HEK293T (cell line): ENCODE data around the gene DISP3.

Source experiments
- CTCF ChIA-PET: fragments of 350-600 bp; formaldehyde crosslinking; extraction: SDS; loops from one replicate; lab custom pipeline; 2021; ENCODE audit warnings: antibody characterized with exemption, inconsistent platforms; lab: Yijun Ruan, JAX
- POLR2A ChIA-PET: fragments of 350-600 bp; formaldehyde crosslinking; extraction: SDS; loops from one replicate; lab custom pipeline; 2020; ENCODE audit warnings: antibody characterized with exemption, inconsistent platforms; lab: Yijun Ruan, JAX
- DNase-seq: peaks from one replicate; pipeline ENCODE4 v3.0.0; 2012; ENCODE audit warnings: mixed read lengths; ENCODE audit errors: extremely low spot score
- ARNT ChIP-seq: fragments of 450-650 bp; IDR thresholded peaks from 2 replicates; pipeline ENCODE4 v1.6.1; 2017; ENCODE audit warnings: mild to moderate bottlenecking
- BHLHE40 ChIP-seq: fragments of 450-650 bp; IDR thresholded peaks from 2 replicates; pipeline ENCODE4 v1.6.1; 2016; ENCODE audit warnings: mild to moderate bottlenecking, moderate library complexity, borderline replicate concordance
- CTBP1 ChIP-seq: fragments of 450-650 bp; IDR thresholded peaks from 2 replicates; pipeline ENCODE4 v1.6.1; 2016; ENCODE audit warnings: borderline replicate concordance
- ELF4 ChIP-seq: fragments of 450-650 bp; IDR thresholded peaks from 2 replicates; pipeline ENCODE4 v1.6.1; 2017; ENCODE audit warnings: antibody characterized with exemption
- FOXA1 ChIP-seq: fragments of 450-650 bp; IDR thresholded peaks from 2 replicates; pipeline ENCODE4 v1.6.1; 2016; ENCODE audit warnings: mild to moderate bottlenecking
- FOXK2 ChIP-seq: fragments of 450-650 bp; IDR thresholded peaks from 2 replicates; pipeline ENCODE4 v1.6.1; 2016; ENCODE audit warnings: mild to moderate bottlenecking
- FOXM1 ChIP-seq: fragments of 450-650 bp; IDR thresholded peaks from 2 replicates; pipeline ENCODE4 v1.6.1; 2017; ENCODE audit warnings: mild to moderate bottlenecking, borderline replicate concordance
- HDGF ChIP-seq: fragments of 450-650 bp; IDR thresholded peaks from 2 replicates; pipeline ENCODE4 v1.6.1; 2017; ENCODE audit warnings: antibody characterized with exemption, borderline replicate concordance
- L3MBTL2 ChIP-seq: fragments of 450-650 bp; conservative IDR thresholded peaks from 2 replicates; pipeline ENCODE4 v1.6.1; 2016; ENCODE audit warnings: mild to moderate bottlenecking
- LEF1 ChIP-seq: fragments of 450-650 bp; IDR thresholded peaks from 2 replicates; pipeline ENCODE4 v1.6.1; 2017; ENCODE audit warnings: mild to moderate bottlenecking, borderline replicate concordance
- NFRKB ChIP-seq: fragments of 450-650 bp; IDR thresholded peaks from 2 replicates; pipeline ENCODE4 v1.6.1; 2016; ENCODE audit warnings: mild to moderate bottlenecking, moderate library complexity
- PKNOX1 ChIP-seq: fragments of 450-650 bp; IDR thresholded peaks from 2 replicates; pipeline ENCODE4 v1.6.1; 2016
- SP1 ChIP-seq: fragments of 450-650 bp; IDR thresholded peaks from 2 replicates; pipeline ENCODE4 v1.6.1; 2017
- SUZ12 ChIP-seq: fragments of 450-650 bp; IDR thresholded peaks from 2 replicates; pipeline ENCODE4 v1.6.1; 2016; ENCODE audit warnings: mild to moderate bottlenecking
- TARDBP ChIP-seq: fragments of 450-650 bp; IDR thresholded peaks from 2 replicates; pipeline ENCODE4 v1.6.1; 2016
- ZNF384 ChIP-seq: fragments of 450-650 bp; IDR thresholded peaks from 2 replicates; pipeline ENCODE4 v1.6.1; 2016

Gene DISP3

GRCh38 chr1:11482701-11483479, 3.9 kb downstream of the DISP3 start:
- CTCF ChIA-PET, result interaction anchor here (0.6 to 1.4 kb wide), 2 partner anchors 163 to 617 kb away, joined by 3 to 4 read pairs; no protein-coding TSS in a partner anchor
- no peak for DNase-seq
- POLR2A ChIA-PET, result no interaction called here
- no peak for TF ChIP-seq TARDBP
- no peak for TF ChIP-seq L3MBTL2
- no peak for TF ChIP-seq FOXM1
- TF ChIP-seq HDGF, result no peak
- no peak for TF ChIP-seq CTBP1
- no peak for TF ChIP-seq ARNT
- no peak for TF ChIP-seq FOXK2

- no peak for TF ChIP-seq SUZ12
- no peak for TF ChIP-seq PKNOX1
- no peak for TF ChIP-seq TARDBP
- TF ChIP-seq L3MBTL2, result no peak
- no peak for DNase-seq
- ChIA-PET CTCF (interaction anchor here (0.6 to 1.4 kb wide), 2 partner anchors 162 to 618 kb away, joined by 3 to 4 read pairs; no protein-coding TSS in a partner anchor), POLR2A (no interaction called here)
Measured at GRCh38 chr1:11483581-11484320, 4.8 kb downstream of the DISP3 start.

GRCh38 chr1:11484321-11484655, 5.3 kb downstream of the DISP3 start:
- CTCF ChIA-PET, result no interaction called here
- DNase-seq, result no peak
- POLR2A ChIA-PET, result no interaction called here
- TF ChIP-seq PKNOX1, result no peak
- TF ChIP-seq FOXA1, result no peak
- TF ChIP-seq CTBP1, result no peak
- no peak for TF ChIP-seq FOXK2
- no peak for TF ChIP-seq SP1
- no peak for TF ChIP-seq HDGF
- no peak for TF ChIP-seq BHLHE40
- TF ChIP-seq ARNT, result no peak
- TF ChIP-seq FOXM1, result no peak
- TF ChIP-seq ELF4, result no peak
- no peak for TF ChIP-seq LEF1
- TF ChIP-seq L3MBTL2, result no peak
- no peak for TF ChIP-seq SUZ12
- TF ChIP-seq NFRKB, result no peak
- TF ChIP-seq ZNF384, result no peak

GRCh38 chr1:11485191-11485590, 6.2 kb downstream of the DISP3 start:
- CTCF ChIA-PET, result interaction anchor here (0.6 kb wide), 1 partner anchor 160 kb away, joined by 4 read pairs; no protein-coding TSS in a partner anchor
- DNase-seq, result no peak
- POLR2A ChIA-PET, result no interaction called here
- TF ChIP-seq ZNF384 (no peak), TARDBP (no peak), HDGF (no peak), NFRKB (no peak), BHLHE40 (no peak), PKNOX1 (no peak), FOXK2 (no peak), SUZ12 (no peak), FOXM1 (no peak), CTBP1 (no peak), L3MBTL2 (no peak), ELF4 (no peak), FOXA1 (no peak), LEF1 (no peak)

- no peak for TF ChIP-seq SP1
- no peak for TF ChIP-seq PKNOX1
- TF ChIP-seq FOXK2, result no peak
- TF ChIP-seq CTBP1, result no peak
- no peak for TF ChIP-seq SUZ12
- no peak for TF ChIP-seq TARDBP
- no peak for TF ChIP-seq LEF1
- no peak for TF ChIP-seq ELF4
- TF ChIP-seq FOXM1, result no peak
- no peak for TF ChIP-seq BHLHE40
- TF ChIP-seq NFRKB, result no peak
- no peak for TF ChIP-seq L3MBTL2
- no peak for TF ChIP-seq FOXA1
- TF ChIP-seq ZNF384, result no peak
- no peak for TF ChIP-seq HDGF
- CTCF ChIA-PET, result interaction anchor here (0.6 to 0.7 kb wide), 2 partner anchors 9 to 604 kb away, joined by 3 read pairs; no protein-coding TSS in a partner anchor
- POLR2A ChIA-PET, result interaction anchor here (0.7 kb wide), 1 partner anchor 660 kb away, joined by 3 read pairs; no protein-coding TSS in a partner anchor
- DNase-seq, result no peak
Measured at GRCh38 chr1:11486231-11487009, 7.5 kb downstream of the DISP3 start.
